ENCODE data around the gene ANKRD12.

Gene ANKRD12

GRCh38 chr18:9323750-9324445 lies 187.3 kb downstream of the ANKRD12 start:
- H3K4me1 Mint-ChIP-seq, result peaks cover 5% of the 10 kb centered on the region
- H3K36me3 Mint-ChIP-seq (ENCODE audit: low read depth), result peaks cover 5% of the 10 kb centered on the region
- H3K9me3 Mint-ChIP-seq, result peaks cover 17% of the 10 kb centered on the region
- no peak for TF ChIP-seq CTCF (IDR thresholded peaks at IDR 0.05; ENCODE audit: unreplicated experiment in 3 of 3)
- H3K4me3 Mint-ChIP-seq, result no peak overlapping the region
- no peak overlapping the region for H3K27ac Mint-ChIP-seq
- no peaks in the 10 kb centered on the region for H3K27me3 Mint-ChIP-seq (ENCODE audit: low read depth)

- no peak for TF ChIP-seq CTCF (IDR thresholded peaks at IDR 0.05; ENCODE audit: unreplicated experiment in 3 of 3)
- peaks cover 5% of the 10 kb centered on the region for H3K36me3 Mint-ChIP-seq (ENCODE audit: low read depth)
- peaks cover 5% of the 10 kb centered on the region for H3K4me1 Mint-ChIP-seq
- H3K27me3 Mint-ChIP-seq (ENCODE audit: low read depth), result no peaks in the 10 kb centered on the region
- H3K27ac Mint-ChIP-seq, result no peak overlapping the region
- no peak overlapping the region for H3K4me3 Mint-ChIP-seq
- peaks cover 18% of the 10 kb centered on the region for H3K9me3 Mint-ChIP-seq
These were observed 189.1 kb downstream of the ANKRD12 start for GRCh38 chr18:9325716-9326115.

GRCh38 chr18:9328776-9329175 lies 192.2 kb downstream of the ANKRD12 start:
- H3K4me3 Mint-ChIP-seq, result no peak overlapping the region
- no peak for TF ChIP-seq CTCF (IDR thresholded peaks at IDR 0.05; ENCODE audit: unreplicated experiment in 3 of 3)
- H3K27me3 Mint-ChIP-seq (ENCODE audit: low read depth), result no peaks in the 10 kb centered on the region
- H3K4me1 Mint-ChIP-seq, result no peaks in the 10 kb centered on the region
- no peaks in the 10 kb centered on the region for H3K36me3 Mint-ChIP-seq (ENCODE audit: low read depth)
- H3K9me3 Mint-ChIP-seq, result peaks cover 16% of the 10 kb centered on the region
- no peak overlapping the region for H3K27ac Mint-ChIP-seq

- H3K4me3 Mint-ChIP-seq, result no peak overlapping the region
- H3K4me1 Mint-ChIP-seq, result no peaks in the 10 kb centered on the region
- peaks cover 19% of the 10 kb centered on the region for H3K9me3 Mint-ChIP-seq
- no peaks in the 10 kb centered on the region for H3K27me3 Mint-ChIP-seq (ENCODE audit: low read depth)
- H3K27ac Mint-ChIP-seq, result no peak overlapping the region
- TF ChIP-seq CTCF (IDR thresholded peaks at IDR 0.05; ENCODE audit: unreplicated experiment in 3 of 3), result no peak
- H3K36me3 Mint-ChIP-seq (ENCODE audit: low read depth), result no peaks in the 10 kb centered on the region
These were observed 192.9 kb downstream of the ANKRD12 start for GRCh38 chr18:9329471-9329870.

- H3K27ac Mint-ChIP-seq, result no peak overlapping the region
These were observed 193.8 kb downstream of the ANKRD12 start for GRCh38 chr18:9330419-9330818.

More at GRCh38 chr18:9330419-9330818, 193.8 kb downstream of the ANKRD12 start:
- Mint-ChIP-seq H3K36me3 (ENCODE audit: low read depth) (no peaks in the 10 kb centered on the region), H3K4me3 (peak overlapping the region in 1 of 3 experiments; percentile 66), H3K9me3 (peaks cover 19% of the 10 kb centered on the region), H3K4me1 (peaks cover 2% of the 10 kb centered on the region), H3K27me3 (ENCODE audit: low read depth) (no peaks in the 10 kb centered on the region)
- TF ChIP-seq CTCF (IDR thresholded peaks at IDR 0.05; ENCODE audit: unreplicated experiment in 3 of 3), result no peak
